Left ventricle myocardium inferior (tissue), 1 donor: ENCODE results near the gene PHF3. TPM values are rescaled to one million over a fixed set of nuclear protein-coding genes. Genes with fewer than 3 reads are reported as not detected.

Source experiments
- DNase-seq: peaks from one replicate; pipeline ENCODE4 v3.0.0-alpha.2; 2020
- H3K27ac ChIP-seq: fragments of 200-600 bp; replicated peaks from 2 replicates; pipeline ENCODE4 v1.8.0; 2021
- H3K27me3 ChIP-seq: fragments of 200-600 bp; 2 replicates; pipeline ENCODE4 v1.8.0; 2021; ENCODE audit warnings: low read depth
- H3K36me3 ChIP-seq: fragments of 200-600 bp; 2 replicates; pipeline ENCODE4 v1.8.0; 2021
- H3K4me1 ChIP-seq: fragments of 200-600 bp; 2 replicates; pipeline ENCODE4 v1.8.0; 2021
- H3K4me3 ChIP-seq: fragments of 200-600 bp; 2 replicates; pipeline ENCODE4 v1.8.0; 2021; ENCODE audit warnings: mild to moderate bottlenecking, moderate library complexity
- H3K9me3 ChIP-seq: fragments of 200-600 bp; replicated peaks from 2 replicates; pipeline ENCODE4 v1.8.0; 2021
- intact Hi-C: fragments of 100-400 bp; cut with micrococcal nuclease; formaldehyde crosslinking; loops from one replicate; pipeline ENCODE4 v1.11.0; 2022
- total RNA-seq: library from RNA; stranded (reverse); fragmentation: NEBNext Ultra II Directional; extraction: Animal tissue kit (Norgen Biotek cat#: 25700); gene quantifications from one replicate; pipeline ENCODE4 v1.2.1, GENCODE V29; 2021
- TF ChIP-seq, protein P1 (sequence below): fragments of 200-600 bp; IDR thresholded peaks from 2 replicates; pipeline ENCODE4 v1.8.0; 2021; ENCODE audit warnings: antibody characterized with exemption, mild to moderate bottlenecking, borderline replicate concordance
- donor health status: DM: no; HTN: yes; CAD: no; lungs with severe emphysema.

The PHF3 gene
- total RNA-seq, 1 donor from 2014 or later = 32.0 TPM

DNA sequence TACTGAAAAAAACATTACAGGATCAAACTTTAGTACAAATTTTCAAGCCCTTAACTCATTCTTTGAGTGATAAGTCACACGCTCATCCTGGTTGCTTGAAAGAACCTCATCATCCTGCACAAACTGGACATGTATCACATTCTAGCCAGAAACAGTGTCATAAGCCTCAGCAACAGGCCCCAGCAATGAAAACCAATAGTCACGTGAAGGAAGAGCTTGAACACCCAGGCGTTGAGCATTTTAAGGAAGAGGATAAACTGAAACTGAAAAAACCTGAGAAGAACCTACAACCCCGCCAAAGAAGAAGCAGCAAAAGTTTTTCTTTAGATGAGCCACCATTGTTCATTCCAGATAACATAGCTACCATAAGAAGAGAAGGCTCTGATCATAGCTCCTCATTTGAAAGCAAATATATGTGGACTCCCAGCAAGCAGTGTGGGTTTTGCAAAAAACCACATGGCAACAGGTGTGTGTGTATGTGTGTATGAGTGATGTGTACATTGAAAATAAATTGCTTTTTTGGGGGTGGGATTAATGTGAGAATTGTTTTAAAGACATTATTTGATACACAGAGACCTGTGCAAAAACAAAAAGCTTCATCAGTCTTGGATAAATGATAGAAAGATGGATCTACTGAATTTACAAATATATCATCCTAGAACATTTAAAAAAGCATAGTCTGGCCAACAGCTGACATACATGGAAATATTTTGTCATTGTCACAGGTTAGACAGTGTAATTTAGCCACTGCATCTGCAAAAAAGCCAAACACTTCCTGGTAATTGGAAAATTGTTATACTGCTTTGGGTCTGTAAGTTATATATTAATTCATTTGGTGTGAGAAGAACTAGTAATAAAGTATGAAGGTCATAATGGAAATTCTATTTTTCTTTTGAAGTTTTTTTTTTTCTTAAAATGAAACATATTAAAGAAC lies 50.1 kb downstream of the PHF3 start:
- no peak for DNase-seq
- H3K4me3 ChIP-seq = no peak overlapping the region
- intact Hi-C loops = no loop called here
- H3K27me3 ChIP-seq = no peaks in the 10 kb centered on the region
- TF ChIP-seq, protein P1, sequence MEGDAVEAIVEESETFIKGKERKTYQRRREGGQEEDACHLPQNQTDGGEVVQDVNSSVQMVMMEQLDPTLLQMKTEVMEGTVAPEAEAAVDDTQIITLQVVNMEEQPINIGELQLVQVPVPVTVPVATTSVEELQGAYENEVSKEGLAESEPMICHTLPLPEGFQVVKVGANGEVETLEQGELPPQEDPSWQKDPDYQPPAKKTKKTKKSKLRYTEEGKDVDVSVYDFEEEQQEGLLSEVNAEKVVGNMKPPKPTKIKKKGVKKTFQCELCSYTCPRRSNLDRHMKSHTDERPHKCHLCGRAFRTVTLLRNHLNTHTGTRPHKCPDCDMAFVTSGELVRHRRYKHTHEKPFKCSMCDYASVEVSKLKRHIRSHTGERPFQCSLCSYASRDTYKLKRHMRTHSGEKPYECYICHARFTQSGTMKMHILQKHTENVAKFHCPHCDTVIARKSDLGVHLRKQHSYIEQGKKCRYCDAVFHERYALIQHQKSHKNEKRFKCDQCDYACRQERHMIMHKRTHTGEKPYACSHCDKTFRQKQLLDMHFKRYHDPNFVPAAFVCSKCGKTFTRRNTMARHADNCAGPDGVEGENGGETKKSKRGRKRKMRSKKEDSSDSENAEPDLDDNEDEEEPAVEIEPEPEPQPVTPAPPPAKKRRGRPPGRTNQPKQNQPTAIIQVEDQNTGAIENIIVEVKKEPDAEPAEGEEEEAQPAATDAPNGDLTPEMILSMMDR = no peak
- peaks cover 22% of the 10 kb centered on the region for H3K4me1 ChIP-seq
- no peak overlapping the region for H3K27ac ChIP-seq
- peaks cover 23% of the 10 kb centered on the region for H3K36me3 ChIP-seq
- H3K9me3 ChIP-seq = no peaks in the 10 kb centered on the region

DNA sequence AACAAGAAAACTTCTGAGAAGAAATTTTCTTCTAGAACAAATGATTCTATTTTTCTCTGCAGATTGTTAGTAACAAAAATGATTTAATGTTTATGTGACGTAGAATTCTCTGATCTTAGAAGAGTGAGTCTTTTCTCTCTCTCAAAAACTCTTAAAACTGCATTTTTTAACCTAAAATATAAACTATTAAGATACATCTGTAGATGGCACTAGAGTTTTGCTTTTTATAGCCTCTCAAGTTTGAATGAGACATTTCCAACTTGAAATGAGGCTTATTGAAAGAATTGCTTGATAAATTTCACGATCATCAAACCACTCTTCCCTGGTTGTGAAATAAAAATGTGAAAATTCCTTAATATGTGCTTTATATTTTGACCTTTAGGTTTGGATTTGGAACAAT lies 53.8 kb downstream of the PHF3 start:
- Histone ChIP-seq H3K27ac (no peak overlapping the region), H3K4me1 (no peaks in the 10 kb centered on the region), H3K9me3 (no peaks in the 10 kb centered on the region), H3K4me3 (no peak overlapping the region), H3K36me3 (peaks cover 18% of the 10 kb centered on the region), H3K27me3 (no peaks in the 10 kb centered on the region)
- intact Hi-C loops = no loop called here
- DNase-seq = no peak
- TF ChIP-seq, protein P1 = no peak

DNA sequence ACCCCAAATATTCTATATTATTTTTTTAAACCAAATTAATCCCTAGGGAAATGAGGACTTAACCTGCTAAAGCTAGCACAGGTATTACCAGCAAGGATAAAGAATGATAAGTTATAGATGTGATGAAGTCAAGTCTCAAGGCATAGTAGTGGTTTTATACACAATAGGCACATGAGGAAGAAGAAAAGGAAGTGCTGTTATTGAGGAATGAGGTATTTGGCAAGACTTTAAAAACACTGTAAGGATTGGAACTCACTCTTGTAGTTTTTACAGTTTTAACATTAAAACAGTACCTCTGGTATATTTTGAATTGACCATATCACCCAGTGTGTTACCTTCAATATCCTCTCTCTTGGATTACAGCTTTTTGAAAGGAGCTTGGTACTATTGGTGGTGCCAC lies 54.6 kb downstream of the PHF3 start:
- no peaks in the 10 kb centered on the region for H3K27me3 ChIP-seq
- intact Hi-C loops = no loop called here
- DNase-seq = no peak
- TF ChIP-seq, protein P1 = no peak
- H3K36me3 ChIP-seq = peaks cover 14% of the 10 kb centered on the region
- no peaks in the 10 kb centered on the region for H3K4me1 ChIP-seq
- no peak overlapping the region for H3K27ac ChIP-seq
- H3K4me3 ChIP-seq = no peak overlapping the region
- H3K9me3 ChIP-seq = no peaks in the 10 kb centered on the region

DNA sequence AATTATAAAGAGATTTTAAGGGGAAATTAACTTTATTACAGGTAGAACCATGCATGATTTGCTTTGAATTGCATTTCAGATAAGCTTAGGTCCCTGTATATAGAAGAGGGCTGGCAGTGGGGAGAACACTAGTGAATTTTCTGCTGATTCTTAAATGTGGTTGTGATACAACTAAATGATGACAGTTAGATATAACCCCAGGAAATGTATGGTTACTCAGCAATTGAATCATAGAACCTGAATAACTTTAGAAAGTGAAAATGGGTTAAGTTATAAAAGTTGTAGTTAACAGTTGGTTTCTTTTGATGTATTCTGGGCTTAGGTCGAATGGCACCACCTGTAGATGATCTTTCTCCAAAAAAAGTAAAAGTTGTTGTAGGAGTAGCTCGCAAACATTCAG lies 70.1 kb downstream of the PHF3 start:
- Histone ChIP-seq H3K4me3 (no peak overlapping the region), H3K27me3 (no peaks in the 10 kb centered on the region), H3K36me3 (peaks cover 97% of the 10 kb centered on the region), H3K27ac (no peak overlapping the region), H3K9me3 (no peaks in the 10 kb centered on the region), H3K4me1 (no peaks in the 10 kb centered on the region)
- TF ChIP-seq, protein P1 = no peak
- DNase-seq = no peak
- intact Hi-C loops = no loop called here

DNA sequence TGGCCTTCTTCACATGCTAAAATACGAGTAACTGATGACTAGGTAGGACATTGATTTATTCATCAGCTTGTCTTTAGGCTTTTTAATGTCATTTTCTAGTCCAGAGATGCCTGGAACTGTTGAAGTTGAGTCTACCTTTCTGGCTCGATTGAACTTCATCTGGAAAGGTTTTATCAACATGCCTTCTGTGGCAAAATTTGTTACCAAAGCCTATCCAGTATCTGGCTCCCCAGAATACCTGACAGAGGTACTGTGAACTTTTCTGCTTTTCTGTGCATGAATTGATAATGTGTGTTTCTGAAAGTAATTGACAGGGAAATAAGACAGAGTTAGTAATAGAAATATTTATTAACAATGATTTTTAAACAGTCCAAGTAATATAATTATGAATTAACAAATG lies 71.0 kb downstream of the PHF3 start:
- Histone ChIP-seq H3K9me3 (no peaks in the 10 kb centered on the region), H3K27me3 (no peaks in the 10 kb centered on the region), H3K36me3 (peaks cover 98% of the 10 kb centered on the region), H3K4me1 (no peaks in the 10 kb centered on the region), H3K4me3 (no peak overlapping the region), H3K27ac (no peak overlapping the region)
- DNase-seq = no peak
- TF ChIP-seq, protein P1 = no peak
- intact Hi-C loops = no loop called here
